Measurements from ENCODE around the gene EPOP. TPM values are rescaled to one million over a fixed set of nuclear protein-coding genes. Genes with fewer than 3 reads are reported as not detected.

Gene EPOP
- total and polyA plus RNA-seq, 2 donors (not counting 1 experiment from before 2014, with no cell fraction given) = 0.14 to 0.33 TPM

DNA sequence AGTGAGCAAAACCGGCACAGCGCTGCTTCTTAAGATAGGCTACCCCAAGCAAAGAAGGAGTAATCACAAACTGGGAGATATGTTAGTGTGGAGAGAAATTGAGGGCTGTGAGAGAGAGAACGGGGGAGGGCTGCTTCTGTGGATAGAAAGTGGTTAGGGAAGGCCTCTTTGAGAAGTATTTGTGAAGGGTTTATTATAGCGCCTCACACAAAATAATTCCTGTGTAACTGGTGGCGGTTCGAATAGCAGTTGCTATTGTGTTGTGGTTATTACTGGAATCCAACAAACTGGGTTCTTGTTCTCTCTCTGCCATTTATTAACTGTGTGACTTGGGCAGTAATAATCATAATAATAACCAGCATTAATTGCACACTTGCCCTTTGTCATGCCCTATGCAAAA lies 46.2 kb upstream of the EPOP start:
- no peak overlapping the region for H3K4me3 ChIP-seq (replicated peaks in 1 of 4; ENCODE audit: control extremely low read depth in 1 of 4, insufficient read depth in 1 of 4, low read depth in 3 of 4, low read length in 4 of 4)
- H3K4me2 ChIP-seq (ENCODE audit: extremely low read depth, insufficient read depth, low read length) = no peak overlapping the region
- TF ChIP-seq, protein P1, sequence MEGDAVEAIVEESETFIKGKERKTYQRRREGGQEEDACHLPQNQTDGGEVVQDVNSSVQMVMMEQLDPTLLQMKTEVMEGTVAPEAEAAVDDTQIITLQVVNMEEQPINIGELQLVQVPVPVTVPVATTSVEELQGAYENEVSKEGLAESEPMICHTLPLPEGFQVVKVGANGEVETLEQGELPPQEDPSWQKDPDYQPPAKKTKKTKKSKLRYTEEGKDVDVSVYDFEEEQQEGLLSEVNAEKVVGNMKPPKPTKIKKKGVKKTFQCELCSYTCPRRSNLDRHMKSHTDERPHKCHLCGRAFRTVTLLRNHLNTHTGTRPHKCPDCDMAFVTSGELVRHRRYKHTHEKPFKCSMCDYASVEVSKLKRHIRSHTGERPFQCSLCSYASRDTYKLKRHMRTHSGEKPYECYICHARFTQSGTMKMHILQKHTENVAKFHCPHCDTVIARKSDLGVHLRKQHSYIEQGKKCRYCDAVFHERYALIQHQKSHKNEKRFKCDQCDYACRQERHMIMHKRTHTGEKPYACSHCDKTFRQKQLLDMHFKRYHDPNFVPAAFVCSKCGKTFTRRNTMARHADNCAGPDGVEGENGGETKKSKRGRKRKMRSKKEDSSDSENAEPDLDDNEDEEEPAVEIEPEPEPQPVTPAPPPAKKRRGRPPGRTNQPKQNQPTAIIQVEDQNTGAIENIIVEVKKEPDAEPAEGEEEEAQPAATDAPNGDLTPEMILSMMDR (conservative IDR thresholded peaks at IDR 0.05 in 1 of 2, IDR thresholded peaks at IDR 0.05 in 1 of 2; ENCODE audit: low read depth in 1 of 2, low read length in 2 of 2) = no peak
- TF ChIP-seq EZH2 (IDR thresholded peaks at IDR 0.05; ENCODE audit: low read length, missing control alignments) = no peak
- no peaks in the 10 kb centered on the region for H4K20me1 ChIP-seq (ENCODE audit: control insufficient read depth, extremely low read depth, insufficient read depth, low read length)
- no peaks in the 10 kb centered on the region for H3K4me1 ChIP-seq (ENCODE audit: control insufficient read depth, extremely low read depth, insufficient read depth, low read length)
- no peak overlapping the region for H3K27ac ChIP-seq (ENCODE audit: insufficient read depth, low read length)
- H3K36me3 ChIP-seq (ENCODE audit: control insufficient read depth, insufficient read depth, low read length) = peaks cover 12% of the 10 kb centered on the region
- no peak for DNase-seq (ENCODE audit: low read depth in 2 of 2)
- H2AFZ ChIP-seq (ENCODE audit: low read length) = no peak overlapping the region
- H3K9me3 ChIP-seq (ENCODE audit: control insufficient read depth, insufficient read depth, low read depth, low read length) = no peaks in the 10 kb centered on the region
- no peaks in the 10 kb centered on the region for H3K79me2 ChIP-seq (ENCODE audit: control insufficient read depth, insufficient read depth, low read length)
- no peak overlapping the region for H3K9ac ChIP-seq (ENCODE audit: insufficient read depth, low read length)
- H3K27me3 ChIP-seq (ENCODE audit: control insufficient read depth, insufficient read depth, low read length) = no peaks in the 10 kb centered on the region

GRCh38 chr17:38719943-38720641 lies 45.3 kb upstream of the EPOP start:
- Histone ChIP-seq H3K4me2 (ENCODE audit: extremely low read depth, insufficient read depth, low read length) (no peak overlapping the region), H3K27ac (ENCODE audit: insufficient read depth, low read length) (no peak overlapping the region), H3K36me3 (ENCODE audit: control insufficient read depth, insufficient read depth, low read length) (peaks cover 12% of the 10 kb centered on the region), H3K9ac (ENCODE audit: insufficient read depth, low read length) (no peak overlapping the region), H4K20me1 (ENCODE audit: control insufficient read depth, extremely low read depth, insufficient read depth, low read length) (no peaks in the 10 kb centered on the region), H2AFZ (ENCODE audit: low read length) (no peak overlapping the region), H3K9me3 (ENCODE audit: control insufficient read depth, insufficient read depth, low read depth, low read length) (no peaks in the 10 kb centered on the region), H3K4me3 (replicated peaks in 1 of 4; ENCODE audit: control extremely low read depth in 1 of 4, insufficient read depth in 1 of 4, low read depth in 3 of 4, low read length in 4 of 4) (no peak overlapping the region), H3K4me1 (ENCODE audit: control insufficient read depth, extremely low read depth, insufficient read depth, low read length) (no peaks in the 10 kb centered on the region), H3K27me3 (ENCODE audit: control insufficient read depth, insufficient read depth, low read length) (no peaks in the 10 kb centered on the region), H3K79me2 (ENCODE audit: control insufficient read depth, insufficient read depth, low read length) (no peaks in the 10 kb centered on the region)
- TF ChIP-seq, protein P1 (conservative IDR thresholded peaks at IDR 0.05 in 1 of 2, IDR thresholded peaks at IDR 0.05 in 1 of 2; ENCODE audit: low read depth in 1 of 2, low read length in 2 of 2) = no peak
- no peak for TF ChIP-seq EZH2 (IDR thresholded peaks at IDR 0.05; ENCODE audit: low read length, missing control alignments)
- no peak for DNase-seq (ENCODE audit: low read depth in 2 of 2)

DNA sequence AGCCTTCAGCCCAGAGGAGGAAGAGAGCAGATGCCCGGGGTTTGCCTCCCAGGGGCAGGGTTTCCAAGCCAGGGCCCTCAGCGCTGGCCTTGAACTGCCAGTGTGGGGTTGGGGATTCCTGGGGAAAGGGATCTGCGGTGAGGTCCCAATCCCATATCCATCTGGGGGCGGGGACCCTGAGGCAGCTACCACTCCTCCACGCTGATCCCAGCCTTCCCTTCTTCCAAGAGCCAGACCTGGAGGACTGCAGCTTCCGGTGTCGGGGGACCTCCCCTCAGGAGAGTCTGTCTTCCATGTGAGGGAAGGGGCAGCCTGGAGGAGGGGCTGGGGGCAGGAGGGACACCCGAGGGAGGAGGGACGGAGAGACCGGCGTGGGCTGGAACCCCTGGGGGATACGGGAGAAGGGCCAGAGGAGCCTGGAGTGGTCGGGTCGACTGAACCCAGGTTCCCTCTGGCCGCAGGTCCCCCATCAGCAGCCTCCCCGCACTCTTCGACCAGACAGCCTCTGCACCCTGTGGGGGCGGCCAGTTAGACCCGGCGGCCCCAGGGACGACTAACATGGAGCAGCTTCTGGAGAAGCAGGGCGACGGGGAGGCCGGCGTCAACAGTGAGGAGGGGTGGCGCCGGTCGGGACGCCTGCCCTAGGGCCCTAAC lies 44.7 kb upstream of the EPOP start:
- H3K9ac ChIP-seq (ENCODE audit: insufficient read depth, low read length) = no peak overlapping the region
- no peaks in the 10 kb centered on the region for H3K9me3 ChIP-seq (ENCODE audit: control insufficient read depth, insufficient read depth, low read depth, low read length)
- H4K20me1 ChIP-seq (ENCODE audit: control insufficient read depth, extremely low read depth, insufficient read depth, low read length) = no peaks in the 10 kb centered on the region
- no peak overlapping the region for H2AFZ ChIP-seq (ENCODE audit: low read length)
- H3K79me2 ChIP-seq (ENCODE audit: control insufficient read depth, insufficient read depth, low read length) = no peaks in the 10 kb centered on the region
- DNase-seq (ENCODE audit: low read depth in 2 of 2) = no peak
- TF ChIP-seq, protein P1 (conservative IDR thresholded peaks at IDR 0.05 in 1 of 2, IDR thresholded peaks at IDR 0.05 in 1 of 2; ENCODE audit: low read depth in 1 of 2, low read length in 2 of 2) = no peak
- no peak for TF ChIP-seq EZH2 (IDR thresholded peaks at IDR 0.05; ENCODE audit: low read length, missing control alignments)
- no peak overlapping the region for H3K4me3 ChIP-seq (replicated peaks in 1 of 4; ENCODE audit: control extremely low read depth in 1 of 4, insufficient read depth in 1 of 4, low read depth in 3 of 4, low read length in 4 of 4)
- no peaks in the 10 kb centered on the region for H3K4me1 ChIP-seq (ENCODE audit: control insufficient read depth, extremely low read depth, insufficient read depth, low read length)
- no peaks in the 10 kb centered on the region for H3K27me3 ChIP-seq (ENCODE audit: control insufficient read depth, insufficient read depth, low read length)
- no peak overlapping the region for H3K4me2 ChIP-seq (ENCODE audit: extremely low read depth, insufficient read depth, low read length)
- no peak overlapping the region for H3K27ac ChIP-seq (ENCODE audit: insufficient read depth, low read length)
- H3K36me3 ChIP-seq (ENCODE audit: control insufficient read depth, insufficient read depth, low read length) = peaks cover 12% of the 10 kb centered on the region

All from fibroblast of lung (primary cell).